Activated naive CD8-positive, alpha-beta T cell treated with anti-CD3 and anti-CD28 coated beads, Interleukin-2, amount 50 U/mL, for 24 hours (primary cell): Measurements from ENCODE around the gene CDH23.

ENCODE experiments used
- ATAC-seq: fragments of 150-1000 bp; cut with Tn5 transposase; one replicate; pipeline ENCODE4 v1.10.0; 2021
- DNase-seq: peaks from one replicate; pipeline ENCODE4 v3.0.0; 2021
- H3K27ac Mint-ChIP-seq: one replicate; pipeline ENCODE4 v1.8.0; 2021; ENCODE audit warnings: mild to moderate bottlenecking, mixed read lengths
- H3K27me3 Mint-ChIP-seq: one replicate; pipeline ENCODE4 v1.8.0; 2021; ENCODE audit warnings: mixed read lengths
- H3K36me3 Mint-ChIP-seq: one replicate; pipeline ENCODE4 v1.8.0; 2021; ENCODE audit warnings: low read depth, mixed read lengths
- H3K4me1 Mint-ChIP-seq: one replicate; pipeline ENCODE4 v1.8.0; 2021; ENCODE audit warnings: mixed read lengths
- H3K4me3 Mint-ChIP-seq: one replicate; pipeline ENCODE4 v1.8.0; 2021; ENCODE audit warnings: mild to moderate bottlenecking, moderate library complexity, mixed read lengths
- H3K9me3 Mint-ChIP-seq: one replicate; pipeline ENCODE4 v1.8.0; 2021; ENCODE audit warnings: mixed read lengths

Gene CDH23

DNA sequence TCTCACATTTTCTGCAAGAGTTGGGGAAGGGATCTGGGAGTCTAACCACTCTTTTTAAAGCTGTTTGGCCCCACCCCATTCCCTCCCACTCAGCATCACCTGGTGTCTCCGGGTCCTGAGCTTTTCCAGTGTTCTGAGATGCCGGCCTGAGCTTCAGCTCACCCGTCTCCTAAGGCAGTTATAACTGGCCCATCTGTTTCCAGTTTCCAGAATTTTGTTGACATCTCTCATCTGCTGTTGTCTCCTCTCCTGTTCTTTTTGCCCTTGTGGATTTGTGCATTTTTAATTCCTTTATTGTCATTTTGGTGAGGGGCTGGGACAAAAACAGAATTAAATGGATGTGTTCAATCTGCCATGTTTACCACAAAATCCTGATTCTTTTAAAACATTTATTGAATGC is 162.3 kb downstream of the CDH23 start:
- Mint-ChIP-seq H3K9me3 (no peaks in the 10 kb centered on the region), H3K4me1 (peaks cover 9% of the 10 kb centered on the region), H3K4me3 (no peak overlapping the region), H3K36me3 (no peaks in the 10 kb centered on the region), H3K27ac (no peak overlapping the region), H3K27me3 (peaks cover 33% of the 10 kb centered on the region)
- no peak for DNase-seq
- no peak for ATAC-seq

DNA sequence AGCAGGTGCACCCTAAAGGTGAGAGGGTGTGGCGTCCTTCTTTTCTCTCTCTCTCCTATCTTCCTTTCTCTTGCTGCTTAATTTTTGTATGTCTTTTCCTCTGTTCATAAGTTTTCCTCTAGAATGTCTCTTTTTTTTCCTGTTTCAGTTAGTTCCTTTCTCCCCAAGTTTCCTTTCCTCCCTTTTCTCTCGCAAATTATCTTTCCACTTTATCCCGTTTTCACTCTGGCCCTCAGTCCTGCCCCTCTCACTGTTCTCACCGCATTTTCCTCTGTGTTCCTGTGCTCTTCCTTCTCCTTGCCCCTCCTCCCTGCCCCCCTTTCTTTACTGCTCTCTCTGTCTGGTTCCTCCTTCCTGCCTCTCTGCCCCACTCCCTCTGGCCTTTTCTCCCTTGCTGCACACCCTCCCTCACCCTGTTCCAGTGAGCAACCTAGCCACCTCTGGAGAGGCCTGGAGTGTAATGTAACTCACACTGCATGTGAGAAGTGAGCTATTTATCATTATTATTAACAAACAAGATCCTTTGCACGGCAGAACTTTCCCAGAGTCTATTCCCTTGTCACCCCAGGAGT is 164.4 kb downstream of the CDH23 start:
- Mint-ChIP-seq H3K27ac (no peak overlapping the region), H3K4me3 (no peak overlapping the region)
- no peak for ATAC-seq

DNA sequence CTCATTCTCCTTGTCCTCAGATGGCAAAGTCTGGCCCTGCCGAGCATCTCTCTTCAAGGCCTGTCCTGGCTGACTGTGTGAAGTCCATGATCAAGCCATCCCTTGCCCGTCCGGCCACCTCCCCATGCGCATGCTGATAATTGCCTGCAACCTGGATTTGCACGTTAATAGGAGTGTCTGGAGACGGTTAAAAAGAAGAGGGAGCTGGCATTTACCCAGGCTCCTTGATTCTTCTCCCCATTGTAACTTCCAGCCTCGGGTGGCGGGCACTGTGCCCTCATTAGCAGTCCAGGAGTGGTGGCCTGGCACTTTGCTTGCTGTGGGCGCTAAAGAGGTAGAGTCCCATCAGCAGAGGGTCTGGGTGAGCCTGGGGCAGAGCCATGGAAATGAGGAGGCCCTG is 165.5 kb downstream of the CDH23 start:
- Mint-ChIP-seq H3K27ac (no peak overlapping the region), H3K36me3 (no peaks in the 10 kb centered on the region), H3K27me3 (peaks cover 27% of the 10 kb centered on the region), H3K4me3 (no peak overlapping the region), H3K4me1 (peaks cover 4% of the 10 kb centered on the region), H3K9me3 (no peaks in the 10 kb centered on the region)
- DNase-seq, result no peak
- no peak for ATAC-seq

More for the DNA sequence above, 164.4 kb downstream of the CDH23 start:
- Mint-ChIP-seq H3K36me3 (no peaks in the 10 kb centered on the region), H3K27me3 (peaks cover 28% of the 10 kb centered on the region), H3K9me3 (no peaks in the 10 kb centered on the region), H3K4me1 (peaks cover 4% of the 10 kb centered on the region)
- DNase-seq, result no peak

DNA sequence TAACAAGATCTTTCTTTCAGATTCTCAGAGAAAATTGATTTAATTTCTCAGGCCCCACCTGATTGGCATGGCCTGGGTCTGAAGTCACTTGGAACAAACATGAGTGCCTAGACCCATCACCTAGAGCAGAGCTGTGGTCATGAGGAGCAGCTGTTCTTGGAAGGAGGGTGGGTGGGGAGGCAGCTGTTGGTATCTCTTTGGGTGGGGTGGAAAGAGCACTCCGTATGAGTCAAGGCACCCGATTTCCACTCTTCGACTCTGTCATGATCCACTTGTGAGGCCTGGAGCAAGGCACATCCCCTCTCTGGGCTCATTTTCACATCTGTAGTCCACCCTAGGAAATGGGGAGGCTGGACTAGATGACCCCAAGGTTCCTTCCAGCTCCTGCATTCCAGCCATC is 166.2 kb downstream of the CDH23 start:
- Mint-ChIP-seq H3K27ac (no peak overlapping the region), H3K36me3 (no peaks in the 10 kb centered on the region), H3K4me3 (no peak overlapping the region), H3K27me3 (peaks cover 24% of the 10 kb centered on the region), H3K4me1 (peaks cover 4% of the 10 kb centered on the region), H3K9me3 (no peaks in the 10 kb centered on the region)
- ATAC-seq (peak; percentile 70), DNase-seq (no peak)

DNA sequence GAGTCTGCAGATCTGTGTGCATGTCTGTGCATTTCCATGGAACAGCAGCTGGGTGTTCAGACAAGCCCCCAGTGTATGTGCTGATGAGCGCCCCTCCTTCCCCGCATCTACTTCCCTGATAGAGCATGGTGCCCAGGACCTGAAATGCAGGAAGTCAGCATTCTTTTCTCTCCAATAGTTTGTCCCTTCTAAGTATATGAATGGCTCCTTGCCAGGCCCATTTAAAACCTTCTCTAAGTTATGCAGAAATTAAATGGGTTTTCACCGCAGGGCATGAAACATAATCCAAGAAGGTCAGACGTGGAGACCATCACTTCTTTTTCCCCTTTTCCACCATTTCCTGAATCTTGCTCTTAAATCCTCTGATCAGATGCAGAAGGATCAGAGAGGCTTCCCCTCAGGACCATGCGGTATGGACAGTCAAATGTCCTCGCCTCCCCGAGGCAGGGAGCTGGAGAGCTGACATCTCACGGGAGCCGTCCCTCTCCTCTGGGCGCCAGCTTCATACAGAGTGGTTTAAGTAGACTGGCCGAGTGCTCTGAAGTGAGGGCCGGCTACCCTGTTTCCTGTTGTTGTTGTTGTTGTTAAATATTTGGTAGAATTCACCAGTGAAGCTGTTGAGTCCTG is 167.6 kb downstream of the CDH23 start:
- H3K4me1 Mint-ChIP-seq, result peaks cover 4% of the 10 kb centered on the region
- H3K9me3 Mint-ChIP-seq, result no peaks in the 10 kb centered on the region
- no peak for ATAC-seq
- H3K27ac Mint-ChIP-seq, result no peak overlapping the region
- peaks cover 16% of the 10 kb centered on the region for H3K27me3 Mint-ChIP-seq
- DNase-seq, result no peak
- no peaks in the 10 kb centered on the region for H3K36me3 Mint-ChIP-seq
- H3K4me3 Mint-ChIP-seq, result no peak overlapping the region

DNA sequence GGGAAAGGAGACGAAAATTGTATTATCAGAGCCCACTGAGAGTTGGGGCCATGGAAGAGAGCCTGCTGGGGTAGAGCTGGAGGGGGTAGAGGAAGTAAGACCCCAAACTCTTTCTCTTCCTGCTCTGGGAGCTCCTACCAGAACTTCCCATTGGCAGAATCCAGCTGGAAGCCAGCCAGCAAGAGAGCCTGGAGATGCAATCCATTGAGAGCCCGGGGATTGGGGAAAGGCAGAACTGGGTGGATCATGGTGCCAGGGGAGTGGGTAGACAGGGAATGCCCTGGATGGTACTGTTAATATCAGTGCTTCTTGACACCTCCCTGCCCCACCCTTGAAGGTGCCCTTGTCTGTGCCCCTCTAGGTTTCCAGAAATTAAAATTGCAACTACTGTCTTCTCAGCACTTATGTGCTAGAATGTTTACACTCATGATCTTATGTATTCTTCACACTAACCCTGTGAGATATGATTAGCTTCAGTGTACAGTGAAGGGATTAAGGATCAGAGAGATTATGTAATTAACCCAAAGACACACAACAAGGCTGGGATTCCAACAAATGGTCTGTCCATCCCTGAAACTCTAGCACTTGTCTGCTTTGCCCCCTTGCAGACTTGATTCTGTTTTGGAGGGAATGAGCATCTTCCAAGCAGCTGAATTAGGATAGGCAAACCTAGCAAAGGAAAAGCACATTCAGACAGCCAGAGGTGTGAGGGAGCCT is 168.7 kb downstream of the CDH23 start:
- DNase-seq (no peak), ATAC-seq (no peak)
- no peaks in the 10 kb centered on the region for H3K9me3 Mint-ChIP-seq
- H3K27ac Mint-ChIP-seq, result no peak overlapping the region
- peaks cover 4% of the 10 kb centered on the region for H3K4me1 Mint-ChIP-seq
- no peaks in the 10 kb centered on the region for H3K36me3 Mint-ChIP-seq
- H3K4me3 Mint-ChIP-seq, result no peak overlapping the region
- H3K27me3 Mint-ChIP-seq, result peaks cover 8% of the 10 kb centered on the region

DNA sequence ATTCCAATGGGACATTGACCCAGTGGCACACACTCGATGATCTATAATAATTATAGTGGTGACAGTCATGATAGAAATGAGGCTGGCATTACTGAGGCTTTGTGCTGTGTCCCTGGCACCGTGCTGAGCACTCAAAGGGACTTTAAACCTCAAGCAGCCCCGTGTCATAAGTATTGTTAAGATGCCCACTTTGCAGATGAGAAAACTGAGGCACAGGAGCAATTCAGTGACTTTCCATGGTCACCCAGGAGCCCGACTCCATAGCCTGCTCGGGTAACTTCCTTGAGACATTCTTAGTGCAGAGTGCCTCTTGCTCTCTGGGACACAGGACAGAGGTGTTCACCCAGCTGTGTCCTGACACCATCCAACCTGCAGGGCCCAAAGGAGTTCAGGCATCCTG is 170.3 kb downstream of the CDH23 start:
- H3K27ac Mint-ChIP-seq, result no peak overlapping the region
- H3K4me3 Mint-ChIP-seq, result no peak overlapping the region
- no peak for DNase-seq
- peaks cover 4% of the 10 kb centered on the region for H3K4me1 Mint-ChIP-seq
- no peaks in the 10 kb centered on the region for H3K36me3 Mint-ChIP-seq
- no peaks in the 10 kb centered on the region for H3K9me3 Mint-ChIP-seq
- H3K27me3 Mint-ChIP-seq, result peaks cover 1% of the 10 kb centered on the region
- no peak for ATAC-seq

DNA sequence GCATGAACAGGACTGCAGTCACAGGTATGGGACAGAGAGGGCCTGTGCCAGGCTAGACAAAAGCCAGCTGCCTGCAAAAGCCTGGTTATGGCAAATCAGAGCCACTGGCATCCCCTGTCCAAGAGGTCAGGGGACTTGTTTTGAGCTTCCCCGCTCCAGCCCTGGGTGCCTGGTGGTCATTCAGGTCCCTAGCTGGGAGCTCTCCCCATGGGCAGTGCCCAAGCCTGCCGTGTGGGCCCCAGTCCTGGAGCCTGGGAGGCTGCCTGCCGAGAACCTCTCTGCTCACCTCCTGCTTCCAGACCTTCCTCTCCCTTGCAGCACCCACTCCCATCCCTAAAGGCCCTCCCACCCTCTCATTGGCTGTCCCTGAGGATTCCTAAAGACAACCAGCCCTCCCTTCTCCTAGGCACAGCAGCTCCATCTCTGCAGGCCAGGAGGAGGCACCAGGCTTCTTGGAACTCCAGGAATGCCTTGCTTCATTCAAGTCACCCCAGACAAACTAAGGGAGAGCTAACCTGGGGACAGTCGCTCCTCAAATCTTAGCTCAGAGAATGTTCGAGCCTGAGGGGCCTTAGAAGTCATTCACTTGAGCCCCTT is 172.3 kb downstream of the CDH23 start:
- Mint-ChIP-seq H3K27me3 (no peaks in the 10 kb centered on the region), H3K4me3 (no peak overlapping the region), H3K36me3 (no peaks in the 10 kb centered on the region), H3K4me1 (no peaks in the 10 kb centered on the region), H3K9me3 (no peaks in the 10 kb centered on the region), H3K27ac (no peak overlapping the region)
- no peak for DNase-seq
- ATAC-seq, result no peak

DNA sequence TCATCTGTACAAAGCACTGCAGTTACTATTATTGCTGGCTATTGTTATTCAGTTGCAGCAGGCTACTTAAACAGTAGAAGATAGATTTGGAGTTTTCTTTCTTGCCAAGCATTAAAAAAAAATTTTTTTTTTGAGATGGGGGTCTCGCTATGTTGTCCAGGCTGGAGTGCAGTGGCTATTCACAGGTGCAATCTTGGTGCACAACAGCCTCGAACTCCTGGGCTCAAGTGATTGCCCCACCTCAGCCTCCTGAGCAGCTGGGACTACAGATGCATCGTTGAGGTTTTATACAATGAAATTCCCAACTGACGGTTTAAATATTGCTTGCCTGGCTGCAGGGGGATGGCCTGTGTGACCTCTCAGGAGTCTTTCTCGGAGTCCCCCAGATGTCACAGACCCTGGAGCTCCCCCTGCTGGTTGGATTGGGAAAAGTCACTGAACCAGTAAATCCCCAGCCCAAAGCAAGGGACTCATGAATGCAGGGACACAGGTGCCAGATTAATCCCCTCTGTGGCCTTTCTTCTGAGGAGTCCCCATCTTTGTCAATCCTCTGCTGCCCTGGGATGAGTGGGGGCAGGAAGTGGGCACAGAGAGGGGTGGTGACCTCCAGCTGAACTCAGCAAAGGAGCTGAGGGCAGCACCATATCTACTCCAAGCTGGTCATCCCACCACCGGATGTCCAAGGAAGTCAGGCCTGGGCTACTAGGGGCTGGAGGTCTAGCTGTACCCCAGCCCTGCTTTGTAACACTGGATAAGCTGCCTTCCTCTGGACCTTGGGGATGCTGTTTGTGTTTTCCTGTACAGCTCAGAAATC is 173.3 kb downstream of the CDH23 start:
- DNase-seq (peak; percentile 86), ATAC-seq (peak; percentile 42)
- Mint-ChIP-seq H3K27me3 (no peaks in the 10 kb centered on the region), H3K9me3 (no peaks in the 10 kb centered on the region), H3K4me1 (no peaks in the 10 kb centered on the region), H3K36me3 (no peaks in the 10 kb centered on the region), H3K27ac (no peak overlapping the region), H3K4me3 (no peak overlapping the region)

DNA sequence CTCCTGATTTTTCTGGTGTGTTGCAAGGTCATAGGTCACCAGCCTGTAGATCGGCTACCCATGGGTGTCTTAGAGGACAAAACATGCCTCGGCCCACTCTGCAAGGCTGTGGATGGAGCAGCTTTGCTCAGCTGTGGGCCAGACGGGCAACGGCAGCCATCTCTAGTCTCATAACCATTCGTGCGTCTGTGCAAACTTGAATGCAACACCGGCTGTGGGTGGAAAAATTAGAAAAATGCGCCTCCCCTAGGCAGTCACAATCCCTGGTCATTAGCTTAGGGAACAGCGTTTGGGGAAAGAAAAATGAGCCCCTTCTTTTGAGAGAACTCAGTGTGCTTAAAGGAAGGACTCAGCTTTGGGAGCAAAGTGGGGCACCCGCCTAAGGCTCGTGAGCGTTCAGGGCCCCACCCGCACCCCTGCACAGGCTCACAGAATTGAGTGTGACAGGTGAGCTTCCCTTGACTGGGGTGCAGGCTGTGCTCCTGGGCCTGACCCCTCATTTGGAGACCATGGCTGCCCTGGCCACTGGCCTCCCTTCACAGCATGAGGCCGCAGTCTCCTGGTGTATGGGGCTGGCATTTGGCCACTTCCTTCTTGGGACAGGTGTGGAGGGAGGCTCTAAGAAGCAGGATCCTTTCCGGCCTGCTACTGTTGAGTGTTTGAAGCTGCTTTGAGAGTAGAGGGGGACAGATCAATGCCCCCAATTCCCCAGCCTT is 174.9 kb downstream of the CDH23 start:
- Mint-ChIP-seq H3K9me3 (no peaks in the 10 kb centered on the region), H3K27me3 (no peaks in the 10 kb centered on the region), H3K4me1 (no peaks in the 10 kb centered on the region), H3K36me3 (no peaks in the 10 kb centered on the region), H3K27ac (no peak overlapping the region), H3K4me3 (no peak overlapping the region)
- no peak for ATAC-seq
- no peak for DNase-seq

DNA sequence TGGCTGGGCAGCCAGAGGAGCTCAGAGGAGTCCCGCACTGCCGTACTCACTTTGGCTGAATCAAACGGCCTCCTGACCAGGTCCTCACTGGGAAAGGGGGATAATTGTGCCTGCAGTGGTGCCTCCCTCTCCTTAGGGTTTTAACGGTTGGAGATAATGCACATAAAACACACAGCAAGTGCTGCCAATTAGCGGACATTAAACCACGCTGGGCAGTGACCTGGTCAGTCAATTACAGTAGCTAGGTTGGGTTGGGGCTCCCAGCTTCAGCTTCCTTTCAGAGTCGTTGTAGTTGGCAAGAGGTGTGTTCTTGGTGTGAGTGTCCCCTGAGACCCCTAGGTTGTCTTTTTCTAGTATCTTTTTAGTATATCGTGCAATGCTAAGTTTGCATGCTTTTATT is 176.2 kb downstream of the CDH23 start:
- ATAC-seq, result no peak
- no peak for DNase-seq
- H3K4me1 Mint-ChIP-seq, result no peaks in the 10 kb centered on the region
- H3K27me3 Mint-ChIP-seq, result no peaks in the 10 kb centered on the region
- no peak overlapping the region for H3K27ac Mint-ChIP-seq
- H3K36me3 Mint-ChIP-seq, result no peaks in the 10 kb centered on the region
- H3K9me3 Mint-ChIP-seq, result no peaks in the 10 kb centered on the region
- H3K4me3 Mint-ChIP-seq, result no peak overlapping the region

DNA sequence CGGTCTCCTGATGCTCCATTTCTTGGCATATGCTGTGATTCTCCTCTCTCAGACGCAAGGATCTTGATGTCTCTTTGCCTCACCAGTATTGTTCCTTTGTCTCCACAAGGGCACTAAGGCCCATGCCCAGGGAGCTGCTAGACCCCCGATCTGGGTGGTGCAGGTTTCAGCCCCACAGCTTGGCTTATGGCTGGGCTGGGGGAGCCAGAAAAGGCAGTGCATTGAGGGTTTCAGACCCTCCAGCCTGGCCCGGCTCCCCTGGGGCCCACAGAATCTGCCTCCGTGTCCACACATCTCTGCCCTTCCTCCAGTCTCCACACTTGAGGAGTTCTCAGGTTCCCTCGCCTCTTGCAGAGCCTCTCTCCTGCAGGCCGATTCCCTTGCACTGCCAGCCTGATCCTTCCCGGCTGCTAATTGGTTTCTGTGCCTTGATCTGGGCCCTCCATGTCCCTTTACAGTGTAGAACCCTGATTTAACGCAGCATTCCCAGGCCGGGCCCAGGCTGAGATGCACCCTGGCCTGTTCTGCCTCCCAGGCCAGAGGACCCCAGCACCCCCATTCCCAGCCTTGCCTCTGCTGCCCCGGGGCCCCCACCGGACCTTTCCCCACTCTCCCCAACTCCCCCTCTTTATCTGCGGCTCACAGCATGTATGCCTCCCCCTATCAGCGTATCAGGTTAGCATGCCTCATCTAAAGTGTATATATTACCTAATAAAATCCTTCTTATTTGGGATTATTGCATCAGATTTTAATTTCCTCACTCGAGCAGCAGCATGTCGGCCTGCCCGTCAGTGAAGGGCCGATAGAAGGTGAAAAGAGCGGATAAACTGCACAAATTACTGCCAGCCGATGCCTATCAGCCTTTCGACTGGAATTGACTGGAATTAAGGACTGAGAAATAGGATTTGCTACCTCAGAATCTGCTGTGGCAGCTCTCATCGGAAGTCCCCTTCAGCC is 177.1 kb downstream of the CDH23 start:
- no peak for ATAC-seq
- no peaks in the 10 kb centered on the region for H3K4me1 Mint-ChIP-seq
- no peaks in the 10 kb centered on the region for H3K27me3 Mint-ChIP-seq
- no peaks in the 10 kb centered on the region for H3K36me3 Mint-ChIP-seq
- H3K27ac Mint-ChIP-seq, result no peak overlapping the region
- DNase-seq, result no peak
- no peak overlapping the region for H3K4me3 Mint-ChIP-seq
- no peaks in the 10 kb centered on the region for H3K9me3 Mint-ChIP-seq

DNA sequence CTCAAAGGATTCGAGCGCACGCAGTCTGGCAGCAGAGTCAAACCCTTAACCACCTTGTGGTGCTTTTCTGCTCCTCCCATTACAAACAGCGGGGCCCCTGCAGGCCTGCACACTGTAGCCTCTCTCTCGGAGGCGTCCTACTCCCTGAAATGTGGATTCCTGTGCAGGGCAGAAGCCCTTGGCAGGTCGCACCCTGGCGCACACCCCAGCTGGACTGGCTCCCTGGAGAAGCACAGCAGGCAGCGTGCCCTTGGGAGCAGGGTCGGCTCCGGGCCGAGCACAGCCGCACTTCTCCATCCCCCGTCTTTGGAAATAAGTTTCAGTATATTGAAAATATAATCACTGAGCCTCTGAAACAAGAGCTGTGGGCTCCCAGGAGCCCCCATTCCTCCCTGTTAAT is 178.7 kb downstream of the CDH23 start:
- ATAC-seq, result no peak
- Mint-ChIP-seq H3K4me3 (no peak overlapping the region), H3K27me3 (no peaks in the 10 kb centered on the region), H3K36me3 (no peaks in the 10 kb centered on the region), H3K9me3 (no peaks in the 10 kb centered on the region), H3K4me1 (no peaks in the 10 kb centered on the region), H3K27ac (no peak overlapping the region)
- no peak for DNase-seq
